IPS-18c (cell line): ENCODE results near the gene ACADL.

Experiments
- H3K4me3 ChIP-seq: 2 replicates; pipeline ENCODE4 v1.7.0; 2013; ENCODE audit warnings: low read depth, mild to moderate bottlenecking, low read length, moderate library complexity; ENCODE audit not compliant: insufficient read depth
- H3K9me3 ChIP-seq: one replicate; pipeline ENCODE4 v1.6.1; 2013; ENCODE audit warnings: mild to moderate bottlenecking, low read length, moderate library complexity; ENCODE audit not compliant: control insufficient read depth, insufficient read depth

The ACADL gene

GRCh38 chr2:210224941-210225672 is at the start of gene ACADL:
Gene ACADL, minus strand, starts transcription at chr2:210225447. Its CDS starts 184 bp downstream, at chr2:210225263.
- H3K9me3 ChIP-seq, result no peaks in the 10 kb centered on the region
- peak within 1 kb of the TSS; percentile 83 for H3K4me3 ChIP-seq

- no peaks in the 10 kb centered on the region for H3K9me3 ChIP-seq
- H3K4me3 ChIP-seq, result no peak overlapping the region
Observed at GRCh38 chr2:210271300-210271699, 46.1 kb upstream of the ACADL start.

GRCh38 chr2:210269148-210269547 is 43.9 kb upstream of the ACADL start:
- Histone ChIP-seq H3K4me3 (no peak overlapping the region; the same call in 1 of the 2 replicates), H3K9me3 (no peaks in the 10 kb centered on the region)

- H3K4me3 ChIP-seq, result no peak overlapping the region
- H3K9me3 ChIP-seq, result no peaks in the 10 kb centered on the region
Observed at GRCh38 chr2:210268281-210268680, 43.0 kb upstream of the ACADL start.

- Histone ChIP-seq H3K9me3 (no peaks in the 10 kb centered on the region), H3K4me3 (no peak overlapping the region)
Observed at GRCh38 chr2:210267698-210268097, 42.5 kb upstream of the ACADL start.

GRCh38 chr2:210264282-210264681 is 39.0 kb upstream of the ACADL start:
- Histone ChIP-seq H3K9me3 (no peaks in the 10 kb centered on the region), H3K4me3 (no peak overlapping the region)

GRCh38 chr2:210263841-210264240 is 38.6 kb upstream of the ACADL start:
- no peaks in the 10 kb centered on the region for H3K9me3 ChIP-seq
- no peak overlapping the region for H3K4me3 ChIP-seq

GRCh38 chr2:210262036-210262435 is 36.8 kb upstream of the ACADL start:
- no peak overlapping the region for H3K4me3 ChIP-seq
- H3K9me3 ChIP-seq, result no peaks in the 10 kb centered on the region

- no peaks in the 10 kb centered on the region for H3K9me3 ChIP-seq
- no peak overlapping the region for H3K4me3 ChIP-seq
Observed at GRCh38 chr2:210259687-210260086, 34.4 kb upstream of the ACADL start.

- Histone ChIP-seq H3K4me3 (no peak overlapping the region), H3K9me3 (no peaks in the 10 kb centered on the region)
Observed at GRCh38 chr2:210252699-210253606, 27.7 kb upstream of the ACADL start.

GRCh38 chr2:210250622-210251021 is 25.4 kb upstream of the ACADL start:
- H3K9me3 ChIP-seq, result peaks cover under 1% of the 10 kb centered on the region
- H3K4me3 ChIP-seq, result no peak overlapping the region

- Histone ChIP-seq H3K9me3 (no peaks in the 10 kb centered on the region), H3K4me3 (no peak overlapping the region)
Observed at GRCh38 chr2:210233487-210233886, 8.2 kb upstream of the ACADL start.

GRCh38 chr2:210230984-210231383 is 5.7 kb upstream of the ACADL start:
- no peaks in the 10 kb centered on the region for H3K9me3 ChIP-seq
- H3K4me3 ChIP-seq, result no peak overlapping the region

GRCh38 chr2:210230518-210230917 is 5.3 kb upstream of the ACADL start:
- Histone ChIP-seq H3K9me3 (no peaks in the 10 kb centered on the region), H3K4me3 (no peak overlapping the region)

- H3K4me3 ChIP-seq, result no peak overlapping the region
- H3K9me3 ChIP-seq, result no peaks in the 10 kb centered on the region
Observed at GRCh38 chr2:210228586-210228985, 3.3 kb upstream of the ACADL start.

GRCh38 chr2:210227290-210228088 is 2.2 kb upstream of the ACADL start:
- no peak overlapping the region for H3K4me3 ChIP-seq
- H3K9me3 ChIP-seq, result no peaks in the 10 kb centered on the region

GRCh38 chr2:210226223-210226622 is 976 bp upstream of the ACADL start:
- Histone ChIP-seq H3K4me3 (no peak overlapping the region), H3K9me3 (no peaks in the 10 kb centered on the region)
